Endothelial cell (in vitro differentiated cells): ENCODE measurements around the gene GLB1L2. TPM values are rescaled to one million over a fixed set of nuclear protein-coding genes. Genes with fewer than 3 reads are reported as not detected.

Source experiments
- DNase-seq: peaks from one replicate; pipeline ENCODE4 v3.0.0; 2021; ENCODE audit warnings: low spot score
- H3K27ac Mint-ChIP-seq: one replicate; pipeline ENCODE4 v1.8.0; 2021; ENCODE audit warnings: mixed read lengths, inconsistent platforms; ENCODE audit not compliant: unreplicated experiment
- H3K27me3 Mint-ChIP-seq: one replicate; pipeline ENCODE4 v1.8.0; 2021; ENCODE audit warnings: mild to moderate bottlenecking, moderate library complexity, mixed read lengths, inconsistent platforms; ENCODE audit not compliant: unreplicated experiment
- H3K36me3 Mint-ChIP-seq: one replicate; pipeline ENCODE4 v1.8.0; 2021; ENCODE audit warnings: mild to moderate bottlenecking, low read depth, mixed read lengths, inconsistent platforms; ENCODE audit not compliant: unreplicated experiment
- H3K4me1 Mint-ChIP-seq: one replicate; pipeline ENCODE4 v1.8.0; 2021; ENCODE audit warnings: mild to moderate bottlenecking, mixed read lengths, inconsistent platforms; ENCODE audit not compliant: unreplicated experiment
- H3K4me3 Mint-ChIP-seq: one replicate; pipeline ENCODE4 v1.8.0; 2021; ENCODE audit warnings: mild to moderate bottlenecking, mixed read lengths, inconsistent platforms; ENCODE audit not compliant: unreplicated experiment
- H3K9me3 Mint-ChIP-seq: one replicate; pipeline ENCODE4 v1.8.0; 2021; ENCODE audit warnings: mixed read lengths, inconsistent platforms; ENCODE audit not compliant: unreplicated experiment
- CTCF ChIP-seq: fragments of 200-600 bp; sonication (generic); IDR thresholded peaks from one replicate; pipeline ENCODE4 v1.5.0; 2021; ENCODE audit warnings: antibody characterized with exemption; ENCODE audit not compliant: unreplicated experiment
- total RNA-seq: library from RNA; stranded (reverse); fragmentation: NEBNext Ultra II Directional; extraction: Animal tissue kit (Norgen Biotek cat#: 25700); gene quantifications from one replicate; pipeline ENCODE4 v1.2.1, GENCODE V29; 2021; ENCODE audit not compliant: unreplicated experiment

The GLB1L2 gene
- total RNA-seq, 1 donor from 2014 or later = 5.0 TPM

- H3K4me1 Mint-ChIP-seq = peaks cover 6% of the 10 kb centered on the region
- no peak overlapping the region for H3K4me3 Mint-ChIP-seq
- no peaks in the 10 kb centered on the region for H3K27me3 Mint-ChIP-seq
- no peak for TF ChIP-seq CTCF
- DNase-seq = no peak
- peaks cover 6% of the 10 kb centered on the region for H3K36me3 Mint-ChIP-seq
- H3K27ac Mint-ChIP-seq = no peak overlapping the region
- H3K9me3 Mint-ChIP-seq = no peaks in the 10 kb centered on the region
Measured at GRCh38 chr11:134292661-134293060, 39.1 kb upstream of the GLB1L2 start.

GRCh38 chr11:134293119-134294113 lies 38.4 kb upstream of the GLB1L2 start:
- no peaks in the 10 kb centered on the region for H3K27me3 Mint-ChIP-seq
- H3K36me3 Mint-ChIP-seq = peaks cover 6% of the 10 kb centered on the region
- H3K4me3 Mint-ChIP-seq = no peak overlapping the region
- TF ChIP-seq CTCF = no peak
- DNase-seq = no peak
- no peaks in the 10 kb centered on the region for H3K9me3 Mint-ChIP-seq
- H3K4me1 Mint-ChIP-seq = peaks cover 4% of the 10 kb centered on the region
- H3K27ac Mint-ChIP-seq = no peak overlapping the region

GRCh38 chr11:134294664-134295063 lies 37.1 kb upstream of the GLB1L2 start:
- DNase-seq = no peak
- H3K36me3 Mint-ChIP-seq = peaks cover 6% of the 10 kb centered on the region
- no peaks in the 10 kb centered on the region for H3K27me3 Mint-ChIP-seq
- no peak overlapping the region for H3K4me3 Mint-ChIP-seq
- H3K27ac Mint-ChIP-seq = no peak overlapping the region
- no peaks in the 10 kb centered on the region for H3K9me3 Mint-ChIP-seq
- TF ChIP-seq CTCF = no peak
- H3K4me1 Mint-ChIP-seq = peaks cover 4% of the 10 kb centered on the region

GRCh38 chr11:134312223-134312622 lies 19.6 kb upstream of the GLB1L2 start:
- no peaks in the 10 kb centered on the region for H3K4me1 Mint-ChIP-seq
- no peak for DNase-seq
- TF ChIP-seq CTCF = no peak
- H3K9me3 Mint-ChIP-seq = no peaks in the 10 kb centered on the region
- no peak overlapping the region for H3K27ac Mint-ChIP-seq
- H3K27me3 Mint-ChIP-seq = no peaks in the 10 kb centered on the region
- H3K36me3 Mint-ChIP-seq = peaks cover 8% of the 10 kb centered on the region
- no peak overlapping the region for H3K4me3 Mint-ChIP-seq

- Mint-ChIP-seq H3K27me3 (no peaks in the 10 kb centered on the region), H3K36me3 (peaks cover 8% of the 10 kb centered on the region), H3K27ac (no peak overlapping the region), H3K4me3 (no peak overlapping the region), H3K9me3 (no peaks in the 10 kb centered on the region), H3K4me1 (no peaks in the 10 kb centered on the region)
- DNase-seq = no peak
- TF ChIP-seq CTCF = no peak
Measured at GRCh38 chr11:134312807-134313206, 19.0 kb upstream of the GLB1L2 start.
